ENCODE results near the gene SYNM. TPM values are rescaled to one million over a fixed set of nuclear protein-coding genes. Genes with fewer than 3 reads are reported as not detected.

Gene SYNM
- total and polyA plus RNA-seq, 2 donors (not counting 1 experiment from before 2014, with no cell fraction given), result 0.04 to 0.27 TPM

DNA sequence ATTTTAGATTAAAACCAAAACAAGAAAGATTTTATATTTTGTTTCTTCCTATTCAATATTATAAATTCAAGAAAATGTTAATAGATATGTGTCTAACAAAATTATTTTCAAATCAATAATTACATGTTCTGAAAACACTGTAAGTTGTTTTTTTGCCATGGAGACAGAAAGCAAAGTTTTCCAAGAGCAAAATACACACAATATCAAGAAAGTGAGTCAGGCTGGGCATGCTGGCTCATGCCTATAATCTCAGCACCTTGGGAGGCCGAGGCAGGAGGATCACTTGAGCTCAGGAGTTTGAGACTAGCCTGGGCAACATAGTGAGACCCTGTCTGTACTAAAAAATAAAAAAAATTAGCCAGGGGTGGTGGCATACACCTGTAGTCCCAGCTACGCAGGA lies 72.8 kb downstream of the SYNM start:
- ChIA-PET CTCF (no interaction called here), POLR2A (no interaction called here)
- ATAC-seq (ENCODE audit: low read depth) (no peak), DNase-seq (no peak)
- H4K20me1 ChIP-seq (ENCODE audit: control insufficient read depth, insufficient read depth, low read length, poor library complexity, severe bottlenecking), result no peaks in the 10 kb centered on the region
- no peaks in the 10 kb centered on the region for H3K4me1 Mint-ChIP-seq
- TF ChIP-seq, protein P1, sequence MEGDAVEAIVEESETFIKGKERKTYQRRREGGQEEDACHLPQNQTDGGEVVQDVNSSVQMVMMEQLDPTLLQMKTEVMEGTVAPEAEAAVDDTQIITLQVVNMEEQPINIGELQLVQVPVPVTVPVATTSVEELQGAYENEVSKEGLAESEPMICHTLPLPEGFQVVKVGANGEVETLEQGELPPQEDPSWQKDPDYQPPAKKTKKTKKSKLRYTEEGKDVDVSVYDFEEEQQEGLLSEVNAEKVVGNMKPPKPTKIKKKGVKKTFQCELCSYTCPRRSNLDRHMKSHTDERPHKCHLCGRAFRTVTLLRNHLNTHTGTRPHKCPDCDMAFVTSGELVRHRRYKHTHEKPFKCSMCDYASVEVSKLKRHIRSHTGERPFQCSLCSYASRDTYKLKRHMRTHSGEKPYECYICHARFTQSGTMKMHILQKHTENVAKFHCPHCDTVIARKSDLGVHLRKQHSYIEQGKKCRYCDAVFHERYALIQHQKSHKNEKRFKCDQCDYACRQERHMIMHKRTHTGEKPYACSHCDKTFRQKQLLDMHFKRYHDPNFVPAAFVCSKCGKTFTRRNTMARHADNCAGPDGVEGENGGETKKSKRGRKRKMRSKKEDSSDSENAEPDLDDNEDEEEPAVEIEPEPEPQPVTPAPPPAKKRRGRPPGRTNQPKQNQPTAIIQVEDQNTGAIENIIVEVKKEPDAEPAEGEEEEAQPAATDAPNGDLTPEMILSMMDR (IDR thresholded peaks at IDR 0.05), result no peak
- no peak for TF ChIP-seq EZH2 (IDR thresholded peaks at IDR 0.05; ENCODE audit: borderline replicate concordance, insufficient read depth, low read depth, low read length, poor library complexity, severe bottlenecking)
- H2AFZ ChIP-seq (ENCODE audit: insufficient read depth, low read depth, low read length, poor library complexity, severe bottlenecking), result no peak overlapping the region
- WGBS (ENCODE audit: insufficient coverage), result 93% methylated on average over 2 of the region's 2 CpGs
- H3K27me3 Mint-ChIP-seq, result no peaks in the 10 kb centered on the region
- H3K27ac ChIP-seq (ENCODE audit: low read length in 2 of 2), result no peak overlapping the region
- no peak overlapping the region for H3K4me3 Mint-ChIP-seq
- no peak overlapping the region for H3K27ac Mint-ChIP-seq
- intact Hi-C loops (cut with micrococcal nuclease), result no loop called here
- H3K9me3 Mint-ChIP-seq (ENCODE audit: insufficient read depth), result no peaks in the 10 kb centered on the region
- no peak overlapping the region for H3K4me3 ChIP-seq (ENCODE audit: control extremely low read depth in 1 of 5, extremely low read depth in 1 of 5, insufficient read depth in 1 of 5, low read depth in 2 of 5, low read length in 4 of 5)
- no peaks in the 10 kb centered on the region for H3K9me3 ChIP-seq (ENCODE audit: control extremely low read depth in 1 of 3, control insufficient read depth in 2 of 3, insufficient read depth in 1 of 3, low read length in 2 of 3)
- no peaks in the 10 kb centered on the region for H3K27me3 ChIP-seq (replicated peaks in 1 of 4; ENCODE audit: control extremely low read depth in 1 of 4, control insufficient read depth in 3 of 4, insufficient read depth in 4 of 4, low read length in 3 of 4)
- H3K9ac ChIP-seq (ENCODE audit: low read length), result no peak overlapping the region
- H3K4me1 ChIP-seq (ENCODE audit: control insufficient read depth in 2 of 2, insufficient read depth in 2 of 2, low read length in 2 of 2), result no peaks in the 10 kb centered on the region
- no peak overlapping the region for H3K4me2 ChIP-seq (replicated peaks; ENCODE audit: low read depth, low read length, poor library complexity, severe bottlenecking)
- no peaks in the 10 kb centered on the region for H3K36me3 ChIP-seq (replicated peaks in 1 of 2; ENCODE audit: control extremely low read depth in 1 of 2, control insufficient read depth in 1 of 2, extremely low read depth in 1 of 2, insufficient read depth in 2 of 2, low read length in 1 of 2)
- H3K79me2 ChIP-seq (ENCODE audit: control insufficient read depth, insufficient read depth, low read length), result no peaks in the 10 kb centered on the region

DNA sequence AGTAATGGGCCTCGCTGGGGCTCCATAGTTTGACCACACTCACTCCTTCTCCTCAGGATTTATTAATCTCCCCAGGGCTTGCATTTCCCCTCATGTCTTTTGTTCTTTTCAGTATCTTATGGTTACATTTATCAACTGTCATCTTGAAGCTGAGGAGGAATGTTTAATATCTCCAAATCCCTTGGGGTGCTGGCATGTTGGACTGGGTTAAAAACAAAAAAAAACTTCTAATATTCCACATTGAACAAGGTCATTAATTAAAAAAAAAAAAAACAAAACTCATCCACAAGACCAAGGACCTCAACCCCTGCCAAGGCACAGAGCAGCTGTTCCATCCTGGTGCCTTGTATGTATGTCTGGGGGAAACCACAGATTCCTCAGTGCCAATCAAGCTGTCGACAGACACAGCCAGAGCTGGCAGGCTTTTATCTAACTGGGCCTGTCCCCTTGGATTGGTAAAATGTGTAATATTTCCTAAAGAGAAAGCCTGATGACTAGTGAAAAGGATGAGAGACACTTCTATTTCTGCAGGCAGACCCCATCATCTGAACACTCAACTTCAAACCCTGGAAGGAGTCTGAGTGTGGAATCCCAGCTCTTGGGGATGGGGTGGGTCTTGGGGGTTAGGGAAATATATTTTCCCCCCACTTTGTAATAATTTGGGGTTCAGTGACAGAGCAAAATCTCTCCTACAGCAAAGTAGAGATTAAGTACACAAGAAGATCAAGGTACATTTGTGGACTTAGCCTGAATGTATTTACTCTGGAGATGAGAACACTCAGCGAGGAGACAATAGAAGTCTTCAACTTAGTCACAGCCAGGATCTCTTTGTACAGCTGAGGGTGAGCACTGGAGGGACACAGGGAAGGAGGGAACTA lies 75.4 kb downstream of the SYNM start:
- DNase-seq (no peak), ATAC-seq (ENCODE audit: low read depth) (no peak)
- Histone ChIP-seq H3K9ac (ENCODE audit: low read length) (no peak overlapping the region), H3K79me2 (ENCODE audit: control insufficient read depth, insufficient read depth, low read length) (no peaks in the 10 kb centered on the region), H3K36me3 (replicated peaks in 1 of 2; ENCODE audit: control extremely low read depth in 1 of 2, control insufficient read depth in 1 of 2, extremely low read depth in 1 of 2, insufficient read depth in 2 of 2, low read length in 1 of 2) (no peaks in the 10 kb centered on the region), H3K4me1 (ENCODE audit: control insufficient read depth in 2 of 2, insufficient read depth in 2 of 2, low read length in 2 of 2) (no peaks in the 10 kb centered on the region), H3K4me3 (ENCODE audit: control extremely low read depth in 1 of 5, extremely low read depth in 1 of 5, insufficient read depth in 1 of 5, low read depth in 2 of 5, low read length in 4 of 5) (no peak overlapping the region), H3K27me3 (replicated peaks in 1 of 4; ENCODE audit: control extremely low read depth in 1 of 4, control insufficient read depth in 3 of 4, insufficient read depth in 4 of 4, low read length in 3 of 4) (no peaks in the 10 kb centered on the region), H3K9me3 (ENCODE audit: control extremely low read depth in 1 of 3, control insufficient read depth in 2 of 3, insufficient read depth in 1 of 3, low read length in 2 of 3) (no peaks in the 10 kb centered on the region), H2AFZ (ENCODE audit: insufficient read depth, low read depth, low read length, poor library complexity, severe bottlenecking) (no peak overlapping the region), H3K27ac (ENCODE audit: low read length in 2 of 2) (no peak overlapping the region), H3K4me2 (replicated peaks; ENCODE audit: low read depth, low read length, poor library complexity, severe bottlenecking) (no peak overlapping the region), H4K20me1 (ENCODE audit: control insufficient read depth, insufficient read depth, low read length, poor library complexity, severe bottlenecking) (no peaks in the 10 kb centered on the region)
- Mint-ChIP-seq H3K9me3 (ENCODE audit: insufficient read depth) (no peaks in the 10 kb centered on the region), H3K27me3 (no peaks in the 10 kb centered on the region), H3K4me3 (no peak overlapping the region), H3K27ac (no peak overlapping the region), H3K4me1 (no peaks in the 10 kb centered on the region)
- 83% methylated on average over 3 of the region's 3 CpGs for whole genome bisulfite sequencing (ENCODE audit: insufficient coverage)
- TF ChIP-seq, protein P1 (IDR thresholded peaks at IDR 0.05), result no peak
- TF ChIP-seq EZH2 (IDR thresholded peaks at IDR 0.05; ENCODE audit: borderline replicate concordance, insufficient read depth, low read depth, low read length, poor library complexity, severe bottlenecking), result no peak
- ChIA-PET POLR2A (no interaction called here), CTCF (interaction anchor here (0.6 kb wide), 1 partner anchor 89 kb away, joined by 3 read pairs; no protein-coding TSS in a partner anchor)
- intact Hi-C loops (cut with micrococcal nuclease), result loop anchor here (10.0 kb wide), 1 partner anchor 824 kb away; no protein-coding TSS in a partner anchor
